ENCODE data around the gene VAPA. TPM values are rescaled to one million over a fixed set of nuclear protein-coding genes. Genes with fewer than 3 reads are reported as not detected.
"Not testable (repeated sequence)": the region's sequence is repeated elsewhere in the genome, so short reads cannot be mapped to it uniquely, and the experiment has no call there.

VAPA gene
- total and polyA plus RNA-seq, 2 donors (not counting 1 experiment from before 2014, with no cell fraction given), result 47.7 to 109 TPM

DNA sequence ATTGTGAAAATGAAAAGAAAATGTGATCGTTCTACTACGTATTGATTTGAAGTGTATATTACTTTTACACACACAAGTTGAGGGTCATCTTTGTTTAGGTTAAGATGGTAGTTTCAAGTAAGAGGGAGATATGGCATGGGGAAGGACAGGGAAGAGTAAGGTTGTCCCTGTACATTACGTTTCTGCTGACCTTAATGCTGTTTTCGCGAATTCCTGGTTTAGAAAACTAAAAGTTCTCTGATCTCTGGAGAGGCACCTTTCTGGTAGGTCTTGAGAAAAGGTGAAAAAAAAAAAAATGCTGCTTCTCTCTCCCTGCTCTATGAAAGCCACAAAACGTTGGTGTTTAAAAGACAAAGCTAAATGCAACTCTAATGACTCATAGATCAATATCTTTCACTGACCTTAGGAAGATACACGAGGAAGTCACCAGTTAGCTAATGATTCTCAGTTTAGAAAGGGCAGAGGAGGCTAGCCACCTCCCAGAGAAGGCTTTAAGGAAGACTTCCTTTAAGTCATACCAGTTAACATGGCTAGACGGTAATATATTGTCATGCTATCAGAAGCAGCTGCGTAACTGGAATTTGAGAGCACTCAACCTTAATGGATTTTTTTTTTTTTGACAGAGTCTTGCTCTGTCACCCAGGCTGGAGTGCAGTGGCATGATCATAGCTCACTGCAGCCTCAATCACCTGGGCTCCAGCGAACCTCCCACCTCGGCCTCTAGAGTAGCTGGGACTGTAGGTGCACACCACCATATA, 14.8 kb upstream of the VAPA start:
- Mint-ChIP-seq H3K27ac (no peak overlapping the region), H3K27me3 (peaks cover 12% of the 10 kb centered on the region), H3K4me1 (no peaks in the 10 kb centered on the region), H3K9me3 (ENCODE audit: insufficient read depth) (no peaks in the 10 kb centered on the region), H3K4me3 (no peak overlapping the region)
- Histone ChIP-seq H2AFZ (ENCODE audit: insufficient read depth, low read depth, low read length, poor library complexity, severe bottlenecking) (no peak overlapping the region), H3K27me3 (replicated peaks in 1 of 4; ENCODE audit: control extremely low read depth in 1 of 4, control insufficient read depth in 3 of 4, insufficient read depth in 4 of 4, low read length in 3 of 4) (peaks cover 0 to 2% (median 0%) of the 10 kb centered on the region in 4 experiments), H4K20me1 (ENCODE audit: control insufficient read depth, insufficient read depth, low read length, poor library complexity, severe bottlenecking) (no peaks in the 10 kb centered on the region), H3K4me2 (replicated peaks; ENCODE audit: low read depth, low read length, poor library complexity, severe bottlenecking) (no peak overlapping the region), H3K27ac (ENCODE audit: low read length in 2 of 2) (no peak overlapping the region), H3K9me3 (ENCODE audit: control extremely low read depth in 1 of 3, control insufficient read depth in 2 of 3, insufficient read depth in 1 of 3, low read length in 2 of 3) (no peaks in the 10 kb centered on the region), H3K36me3 (replicated peaks in 1 of 2; ENCODE audit: control extremely low read depth in 1 of 2, control insufficient read depth in 1 of 2, extremely low read depth in 1 of 2, insufficient read depth in 2 of 2, low read length in 1 of 2) (no peaks in the 10 kb centered on the region), H3K9ac (ENCODE audit: low read length) (no peak overlapping the region), H3K4me1 (ENCODE audit: control insufficient read depth in 2 of 2, insufficient read depth in 2 of 2, low read length in 2 of 2) (no peaks in the 10 kb centered on the region), H3K79me2 (ENCODE audit: control insufficient read depth, insufficient read depth, low read length) (no peaks in the 10 kb centered on the region), H3K4me3 (ENCODE audit: control extremely low read depth in 1 of 5, extremely low read depth in 1 of 5, insufficient read depth in 1 of 5, low read depth in 2 of 5, low read length in 4 of 5) (no peak overlapping the region)
- DNase-seq (no peak), ATAC-seq (ENCODE audit: low read depth) (no peak)
- CTCF ChIA-PET, result no interaction called here
- TF ChIP-seq EZH2 (IDR thresholded peaks at IDR 0.05; ENCODE audit: borderline replicate concordance, insufficient read depth, low read depth, low read length, poor library complexity, severe bottlenecking), result no peak
- TF ChIP-seq CTCF (IDR thresholded peaks at IDR 0.05), result no peak
- intact Hi-C loops (cut with micrococcal nuclease), result no loop called here
- WGBS (ENCODE audit: insufficient coverage), result 94% methylated on average over 3 of the region's 11 CpGs
- POLR2A ChIA-PET, result no interaction called here

- H3K79me2 ChIP-seq (ENCODE audit: control insufficient read depth, insufficient read depth, low read length); H3K4me2 ChIP-seq (replicated peaks; ENCODE audit: low read depth, low read length, poor library complexity, severe bottlenecking); H3K27me3 ChIP-seq (replicated peaks in 1 of 4; ENCODE audit: control extremely low read depth in 1 of 4, control insufficient read depth in 3 of 4, insufficient read depth in 4 of 4, low read length in 3 of 4); H3K9ac ChIP-seq (ENCODE audit: low read length); H3K4me3 ChIP-seq (ENCODE audit: control extremely low read depth in 1 of 5, extremely low read depth in 1 of 5, insufficient read depth in 1 of 5, low read depth in 2 of 5, low read length in 4 of 5); intact Hi-C loops (cut with micrococcal nuclease); H2AFZ ChIP-seq (ENCODE audit: insufficient read depth, low read depth, low read length, poor library complexity, severe bottlenecking); DNase-seq; H3K4me1 Mint-ChIP-seq; ATAC-seq (ENCODE audit: low read depth); H3K4me1 ChIP-seq (ENCODE audit: control insufficient read depth in 2 of 2, insufficient read depth in 2 of 2, low read length in 2 of 2); H3K4me3 Mint-ChIP-seq; H3K9me3 ChIP-seq (ENCODE audit: control extremely low read depth in 1 of 3, control insufficient read depth in 2 of 3, insufficient read depth in 1 of 3, low read length in 2 of 3); H4K20me1 ChIP-seq (ENCODE audit: control insufficient read depth, insufficient read depth, low read length, poor library complexity, severe bottlenecking); H3K27ac Mint-ChIP-seq; H3K9me3 Mint-ChIP-seq (ENCODE audit: insufficient read depth); H3K36me3 ChIP-seq (replicated peaks in 1 of 2; ENCODE audit: control extremely low read depth in 1 of 2, control insufficient read depth in 1 of 2, extremely low read depth in 1 of 2, insufficient read depth in 2 of 2, low read length in 1 of 2); POLR2A ChIA-PET; CTCF ChIA-PET; H3K27ac ChIP-seq (ENCODE audit: low read length in 2 of 2): not testable (repeated sequence)
- peaks cover 12% of the 10 kb centered on the region for H3K27me3 Mint-ChIP-seq
- WGBS (ENCODE audit: insufficient coverage), result no CpG with 5 or more reads among the region's 1 CpG
These were observed 14.3 kb upstream of the VAPA start for GRCh38 chr18:9899550-9899930.

Data from B cell (primary cell).